K562 (cell line): ENCODE measurements around the gene CGB3. TPM values are rescaled to one million over a fixed set of nuclear protein-coding genes. Genes with fewer than 3 reads are reported as not detected.
A peak's percentile ranks its signal among the peaks of the same experiment; 100 is the strongest.

Source experiments
- ATAC-seq: fragments of 200-7000 bp; cut with Tn5 transposase; 3 replicates; pipeline ENCODE4 v1.9.1; 2020; ENCODE audit warnings: moderate library complexity
- BruUV-seq: library from RNA; stranded (reverse); fragments of 400-500 nt; replicated peaks from 2 replicates; lab custom pipeline; 2021; lab: Mats Ljungman, UMichigan
- CTCF ChIA-PET: fragments of 300-600 bp; formaldehyde crosslinking; extraction: SDS; loops from one replicate; lab custom pipeline; 2021; ENCODE audit warnings: low intra/inter-chr PET ratio; lab: Yijun Ruan, JAX
- POLR2A ChIA-PET: fragments of 300-600, 350-650 bp; sonication (Branson Sonifier 250); formaldehyde crosslinking; extraction: SDS; loops from one replicate; lab custom pipeline; 2021; ENCODE audit warnings: antibody characterized with exemption, inconsistent platforms; lab: Yijun Ruan, JAX
- DNase-seq, 4 experiments: peaks; one replicate each; pipeline versions ENCODE4 v3.0.0 to v3.0.0-alpha.2; 2011 to 2018; ENCODE audit warnings: low spot score in 3 of 4, mixed read lengths in 3 of 4; ENCODE audit errors: extremely low read depth in 1 of 4
- FAIRE-seq: peaks from 2 replicates; lab custom pipeline; 2011; peaks lifted over from hg19 to GRCh38; lab: Jason Lieb, UNC
- H2AFZ ChIP-seq: 2 replicates; pipeline ENCODE4 v1.6.0; 2011; ENCODE audit warnings: low read depth, low read length, control low read depth, inconsistent platforms
- H3K27ac ChIP-seq: fragments of 200-600 bp; 3 replicates; pipeline ENCODE4 v1.8.0; 2011; ENCODE audit warnings: low read depth, mild to moderate bottlenecking, control low read depth, inconsistent platforms, low read length, moderate library complexity, mixed read lengths; ENCODE audit errors: extremely low read depth
- H3K27me3 ChIP-seq, 2 experiments: fragments of 300-600 bp in 1 of 2; 2 replicates in 1 of 2; 3 replicates in 1 of 2; pipeline versions ENCODE4 v1.6.0 to v1.8.0; 2011; ENCODE audit warnings: inconsistent platforms in 2 of 2, low read length in 2 of 2, mild to moderate bottlenecking in 1 of 2, mixed read lengths in 1 of 2, moderate library complexity in 1 of 2; ENCODE audit not compliant: control insufficient read depth in 2 of 2, insufficient read depth in 2 of 2
- H3K36me3 ChIP-seq: fragments of 300-600 bp; 3 replicates; pipeline ENCODE4 v1.8.0; 2011; ENCODE audit warnings: mild to moderate bottlenecking, low read length, inconsistent platforms; ENCODE audit not compliant: control insufficient read depth, insufficient read depth
- H3K4me1 ChIP-seq, 2 experiments: fragments of 200-600 bp in 1 of 2; replicated peaks in 1 of 2; 2 replicates in 1 of 2; 3 replicates in 1 of 2; pipeline versions ENCODE4 v1.5.1 to v1.8.0; 2011; ENCODE audit warnings: inconsistent platforms in 2 of 2, low read length in 2 of 2, mild to moderate bottlenecking in 1 of 2, mixed read lengths in 1 of 2, moderate library complexity in 1 of 2; ENCODE audit not compliant: control insufficient read depth in 2 of 2, insufficient read depth in 2 of 2
- H3K4me2 ChIP-seq: 2 replicates; pipeline ENCODE4 v1.6.1; 2011; ENCODE audit warnings: low read length, control low read depth, inconsistent platforms, mixed read lengths; ENCODE audit not compliant: insufficient read depth
- H3K4me3 ChIP-seq: fragments of 200-600 bp; sonication (generic), shearing (Covaris generic); 2 replicates; pipeline ENCODE4 v1.5.1; 2016; ENCODE audit warnings: control low read depth, inconsistent platforms
- H3K79me2 ChIP-seq: fragments of 200-600 bp; 3 replicates; pipeline ENCODE4 v1.8.0; 2011; ENCODE audit warnings: low read length, inconsistent platforms; ENCODE audit not compliant: control insufficient read depth, insufficient read depth
- H3K9ac ChIP-seq, 2 experiments: 2 replicates each; pipeline versions ENCODE4 v1.6.0 to v1.6.1; 2011; ENCODE audit warnings: low read depth in 2 of 2, low read length in 2 of 2, control low read depth in 1 of 2, inconsistent platforms in 1 of 2, mild to moderate bottlenecking in 1 of 2, mixed read lengths in 1 of 2; ENCODE audit not compliant: insufficient read depth in 1 of 2
- H3K9me1 ChIP-seq: one replicate; pipeline ENCODE4 v1.6.0; 2011; ENCODE audit warnings: inconsistent platforms, mild to moderate bottlenecking, low read length, moderate library complexity; ENCODE audit not compliant: control insufficient read depth, insufficient read depth
- H3K9me3 ChIP-seq: replicated peaks from 2 replicates; pipeline ENCODE4 v1.5.1; 2011; ENCODE audit warnings: low read depth, low read length, inconsistent platforms; ENCODE audit not compliant: control insufficient read depth, insufficient read depth
- H4K20me1 ChIP-seq: replicated peaks from 2 replicates; pipeline ENCODE4 v1.6.1; 2011; ENCODE audit warnings: low read length, inconsistent platforms, mixed read lengths; ENCODE audit not compliant: control insufficient read depth, insufficient read depth
- E2F5 ChIP-seq: sonication (generic); formaldehyde crosslinking; IDR thresholded peaks from 2 replicates; pipeline ENCODE4 v1.8.0; 2022; ENCODE audit warnings: mild to moderate bottlenecking, missing genetic modification reagents
- ELF2 ChIP-seq: fragments of 250-450 bp; sonication (Bioruptor Pico); IDR thresholded peaks from 2 replicates; pipeline ENCODE4 v1.5.0; 2021; ENCODE audit warnings: mild to moderate bottlenecking
- NRF1 ChIP-seq, 2 experiments: fragments of 450-650 bp; IDR thresholded peaks in 1 of 2; conservative IDR thresholded peaks in 1 of 2; 2 replicates each; pipeline ENCODE4 v1.6.1; 2014; ENCODE audit warnings: mild to moderate bottlenecking in 2 of 2
- PCBP1 ChIP-seq: fragments of 200-400 bp; formaldehyde crosslinking; IDR thresholded peaks from 2 replicates; pipeline ENCODE4 v1.6.1; 2018; ENCODE audit warnings: mild to moderate bottlenecking, low read depth, low read length; ENCODE audit not compliant: poor library complexity, severe bottlenecking
- PHB ChIP-seq: fragments of 250-450 bp; sonication (Bioruptor Pico); IDR thresholded peaks from 2 replicates; pipeline ENCODE4 v1.5.0; 2021
- POLR2G ChIP-seq: fragments of 200-400 bp; formaldehyde crosslinking; IDR thresholded peaks from 2 replicates; pipeline ENCODE4 v1.6.1; 2017; ENCODE audit warnings: low read depth, mild to moderate bottlenecking, antibody characterized with exemption, low read length, moderate library complexity
- POU5F1 ChIP-seq: fragments of 150-350 bp; IDR thresholded peaks from 2 replicates; pipeline ENCODE4 v1.6.1; 2014; ENCODE audit warnings: borderline replicate concordance, low read length, low read depth, mild to moderate bottlenecking; ENCODE audit not compliant: partially characterized antibody
- ZNF75A ChIP-seq: fragments of 450-650 bp; formaldehyde crosslinking; IDR thresholded peaks from 2 replicates; pipeline ENCODE4 v1.4.0; 2020; ENCODE audit warnings: mild to moderate bottlenecking
- WGBS: fragments of 100-300 bp; shearing (Covaris generic); methylation state at CpG from one replicate; pipeline ENCODE4 v1.1.6; 2016; ENCODE audit warnings: low coverage, mixed read lengths; ENCODE audit not compliant: insufficient coverage; ENCODE audit errors: missing lambda C conversion rate; 5-methylcytosine and 5-hydroxymethylcytosine counted together
- in situ Hi-C: fragments of 300-500 bp; cut with MboI; formaldehyde crosslinking; loops from 4 replicates; pipeline ENCODE4 v1.15.0; 2018; ENCODE audit warnings: inconsistent platforms, mixed read lengths
- intact Hi-C: fragments of 100-400 bp; cut with micrococcal nuclease; formaldehyde crosslinking; loops from 2 replicates; pipeline ENCODE4 v1.14.2; 2022
- polyA plus RNA-seq, 8 experiments: library from polyadenylated mRNA; depleted of rRNA in 4 of 8; stranded (reverse) in 5 of 8; unstranded in 3 of 8; fragments of >200 nt; fragmentation: Nextera tagmentation in 2 of 8; fragmentation: Illumina TruSeq in 1 of 8; extraction: Ambion mirVana in 2 of 8; extraction: Trizol in 1 of 8; gene quantifications; 2 replicates each; pipeline versions ENCODE4 v1.2.1 to v1.2.3, GENCODE V29; 2011 to 2014; ENCODE audit warnings: inconsistent platforms in 1 of 8, missing spikeins in 1 of 8
- total RNA-seq, 7 experiments: library from RNA; depleted of rRNA in 6 of 7; stranded (reverse); fragments of >200 nt in 6 of 7; fragmentation: Illumina TruSeq in 2 of 7; extraction: Trizol in 2 of 7; gene quantifications; 2 replicates each; pipeline versions ENCODE4 v1.2.1 to v1.2.3, GENCODE V29; 2011 to 2021; ENCODE audit warnings: low replicate concordance in 1 of 7
- TF ChIP-seq, protein P1 (sequence below): IDR thresholded peaks from 2 replicates; pipeline ENCODE4 v1.6.1; 2014; ENCODE audit warnings: antibody characterized with exemption
- TF ChIP-seq, protein P2 (sequence below), 3 experiments: IDR thresholded peaks in 2 of 3; conservative IDR thresholded peaks in 1 of 3; 2 replicates each; pipeline ENCODE4 v1.5.1; 2011 to 2012; ENCODE audit warnings: low read length in 3 of 3, mild to moderate bottlenecking in 3 of 3, control low read depth in 2 of 3, improper control_type of control experiment in 1 of 3, inconsistent platforms in 1 of 3, low read depth in 1 of 3, mixed read lengths in 1 of 3, moderate library complexity in 1 of 3; ENCODE audit not compliant: insufficient read depth in 2 of 3

The CGB3 gene
- total and polyA plus RNA-seq, 9 of the 15 experiments (the other 6 are each of a cell fraction or from before 2014, with no cell fraction given): not detected

- WGBS: 22% methylated on average over 40 of the region's 62 CpGs
- no peaks in the 10 kb centered on the region for H3K27me3 ChIP-seq
- H2AFZ ChIP-seq: peak overlapping the region; percentile 44; the same call in 1 of the 2 replicates
- no TSS peak for BruUV-seq
- POLR2A ChIA-PET: interaction anchor here (0.6 to 0.9 kb wide), 2 partner anchors 52 to 150 kb away, joined by 3 read pairs; partner anchors contain the start of gene FTL
- H3K9me1 ChIP-seq: peaks cover 7% of the 10 kb centered on the region
- H3K9ac ChIP-seq: peak overlapping the region; percentile 30 to 88
- FAIRE-seq: no peak
- H3K4me1 ChIP-seq: peaks cover 21 to 59% of the 10 kb centered on the region in 2 experiments; a peak in 4 of 5 replicates
- H3K4me2 ChIP-seq: peak overlapping the region; percentile 76
- H3K27ac ChIP-seq: peak overlapping the region; percentile 32; the same call in 1 of the 3 replicates
- H3K36me3 ChIP-seq: peaks cover 36% of the 10 kb centered on the region; the same call in 2 of the 3 replicates
- H3K9me3 ChIP-seq: no peaks in the 10 kb centered on the region
- H4K20me1 ChIP-seq: peaks cover 12% of the 10 kb centered on the region; the same call in 1 of the 2 replicates
- CTCF ChIA-PET: no interaction called here
- peak; percentile 77 for ATAC-seq
- H3K4me3 ChIP-seq: peak overlapping the region; percentile 41
- in situ Hi-C loops: no loop called here
- no peaks in the 10 kb centered on the region for H3K79me2 ChIP-seq
- peak; percentile 72 to 79 (median 73) for DNase-seq
- intact Hi-C loops: no loop called here
- TF ChIP-seq PCBP1 (peak; percentile 28), ZNF75A (CRISPR knock-in tag) (no peak), POLR2G (peak; percentile 84), POU5F1 (no peak), ELF2 (CRISPR knock-in tag) (0 out of 2 replicates have a peak, but pooled peaks have one; percentile 33), NRF1 (conservative IDR thresholded peaks at IDR 0.05 in 1 of 2, IDR thresholded peaks at IDR 0.05 in 1 of 2) (no peak; a peak in 2 of 4 replicates), PHB (CRISPR knock-in tag) (no peak), E2F5 (CRISPR knock-in tag) (no peak)
- TF ChIP-seq, protein P1, sequence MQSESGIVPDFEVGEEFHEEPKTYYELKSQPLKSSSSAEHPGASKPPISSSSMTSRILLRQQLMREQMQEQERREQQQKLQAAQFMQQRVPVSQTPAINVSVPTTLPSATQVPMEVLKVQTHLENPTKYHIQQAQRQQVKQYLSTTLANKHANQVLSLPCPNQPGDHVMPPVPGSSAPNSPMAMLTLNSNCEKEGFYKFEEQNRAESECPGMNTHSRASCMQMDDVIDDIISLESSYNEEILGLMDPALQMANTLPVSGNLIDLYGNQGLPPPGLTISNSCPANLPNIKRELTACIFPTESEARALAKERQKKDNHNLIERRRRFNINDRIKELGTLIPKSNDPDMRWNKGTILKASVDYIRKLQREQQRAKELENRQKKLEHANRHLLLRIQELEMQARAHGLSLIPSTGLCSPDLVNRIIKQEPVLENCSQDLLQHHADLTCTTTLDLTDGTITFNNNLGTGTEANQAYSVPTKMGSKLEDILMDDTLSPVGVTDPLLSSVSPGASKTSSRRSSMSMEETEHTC: no peak
- TF ChIP-seq, protein P2, sequence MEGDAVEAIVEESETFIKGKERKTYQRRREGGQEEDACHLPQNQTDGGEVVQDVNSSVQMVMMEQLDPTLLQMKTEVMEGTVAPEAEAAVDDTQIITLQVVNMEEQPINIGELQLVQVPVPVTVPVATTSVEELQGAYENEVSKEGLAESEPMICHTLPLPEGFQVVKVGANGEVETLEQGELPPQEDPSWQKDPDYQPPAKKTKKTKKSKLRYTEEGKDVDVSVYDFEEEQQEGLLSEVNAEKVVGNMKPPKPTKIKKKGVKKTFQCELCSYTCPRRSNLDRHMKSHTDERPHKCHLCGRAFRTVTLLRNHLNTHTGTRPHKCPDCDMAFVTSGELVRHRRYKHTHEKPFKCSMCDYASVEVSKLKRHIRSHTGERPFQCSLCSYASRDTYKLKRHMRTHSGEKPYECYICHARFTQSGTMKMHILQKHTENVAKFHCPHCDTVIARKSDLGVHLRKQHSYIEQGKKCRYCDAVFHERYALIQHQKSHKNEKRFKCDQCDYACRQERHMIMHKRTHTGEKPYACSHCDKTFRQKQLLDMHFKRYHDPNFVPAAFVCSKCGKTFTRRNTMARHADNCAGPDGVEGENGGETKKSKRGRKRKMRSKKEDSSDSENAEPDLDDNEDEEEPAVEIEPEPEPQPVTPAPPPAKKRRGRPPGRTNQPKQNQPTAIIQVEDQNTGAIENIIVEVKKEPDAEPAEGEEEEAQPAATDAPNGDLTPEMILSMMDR (IDR thresholded peaks at IDR 0.05 in 2 of 3, conservative IDR thresholded peaks at IDR 0.05 in 1 of 3; ENCODE audit: insufficient read depth in 2 of 3, low read depth in 1 of 3, low read length in 3 of 3): peak; percentile 51 to 72 (median 58); a peak in 5 of 6 replicates
Measured at GRCh38 chr19:49017666-49018351, 6.3 kb downstream of the CGB3 start.
